CD8-positive, alpha-beta memory T cell (primary cell): Measurements from ENCODE around the gene LAMA2. TPM values are rescaled to one million over a fixed set of nuclear protein-coding genes. Genes with fewer than 3 reads are reported as not detected.

Experiments
- CTCF ChIA-PET: fragments of 350-600 bp; sonication (Branson Sonifier 250); formaldehyde crosslinking; loops from one replicate; lab custom pipeline; 2021; ENCODE audit warnings: antibody characterized with exemption; lab: Charles Lee
- POLR2A ChIA-PET: fragments of 350-600 bp; sonication (Branson Sonifier 250); formaldehyde crosslinking; loops from one replicate; lab custom pipeline; 2021; ENCODE audit warnings: antibody characterized with exemption; lab: Charles Lee
- DNase-seq, 5 donors: peaks; one replicate each; pipeline versions ENCODE4 v3.0.0 to v3.0.0-alpha.2; 2020 to 2022; ENCODE audit warnings: mixed read lengths in 1 of 5
- H3K27ac ChIP-seq: one replicate; pipeline ENCODE4 v1.7.0; 2013; ENCODE audit warnings: low read depth, mild to moderate bottlenecking, low read length, moderate library complexity
- H3K27me3 ChIP-seq: 2 replicates; pipeline ENCODE4 v1.7.0; 2013; ENCODE audit warnings: low read length, mild to moderate bottlenecking; ENCODE audit not compliant: insufficient read depth, poor library complexity, severe bottlenecking
- H3K36me3 ChIP-seq: 2 replicates; pipeline ENCODE4 v1.7.0; 2013; ENCODE audit warnings: mild to moderate bottlenecking, low read length, moderate library complexity; ENCODE audit not compliant: insufficient read depth
- H3K4me1 ChIP-seq: 2 replicates; pipeline ENCODE4 v1.7.0; 2013; ENCODE audit warnings: mild to moderate bottlenecking, low read length, moderate library complexity; ENCODE audit not compliant: insufficient read depth
- H3K4me3 ChIP-seq: 2 replicates; pipeline ENCODE4 v1.7.0; 2013; ENCODE audit warnings: mild to moderate bottlenecking, low read length
- H3K9me3 ChIP-seq: 2 replicates; pipeline ENCODE4 v1.7.0; 2013; ENCODE audit warnings: mild to moderate bottlenecking, low read length
- H3K27ac Mint-ChIP-seq, 8 donors: one replicate each; pipeline ENCODE4 v1.8.0; 2020 to 2021; ENCODE audit warnings: mixed read lengths in 8 of 8, mild to moderate bottlenecking in 6 of 8, inconsistent platforms in 3 of 8, moderate library complexity in 3 of 8
- H3K27me3 Mint-ChIP-seq, 2 donors: one replicate each; pipeline ENCODE4 v1.8.0; 2020 to 2021; ENCODE audit warnings: mixed read lengths in 2 of 2, mild to moderate bottlenecking in 1 of 2, moderate library complexity in 1 of 2
- H3K36me3 Mint-ChIP-seq, 3 donors: one replicate each; pipeline ENCODE4 v1.8.0; 2020 to 2021; ENCODE audit warnings: mixed read lengths in 3 of 3, inconsistent platforms in 1 of 3, mild to moderate bottlenecking in 1 of 3
- H3K4me1 Mint-ChIP-seq, 3 donors: one replicate each; pipeline ENCODE4 v1.8.0; 2020 to 2021; ENCODE audit warnings: mixed read lengths in 3 of 3, inconsistent platforms in 1 of 3, mild to moderate bottlenecking in 1 of 3
- H3K4me3 Mint-ChIP-seq, 7 donors: one replicate each; pipeline ENCODE4 v1.8.0; 2020 to 2021; ENCODE audit warnings: mixed read lengths in 7 of 7, mild to moderate bottlenecking in 6 of 7, moderate library complexity in 4 of 7, inconsistent platforms in 2 of 7
- H3K9me3 Mint-ChIP-seq, 5 donors: one replicate each; pipeline ENCODE4 v1.8.0; 2020 to 2022; ENCODE audit warnings: mixed read lengths in 5 of 5, mild to moderate bottlenecking in 3 of 5, moderate library complexity in 2 of 5, inconsistent platforms in 1 of 5
- polyA plus RNA-seq: library from polyadenylated mRNA; unstranded; fragments of 300-500 nt; fragmentation: Illumina TruSeq; gene quantifications from one replicate; pipeline ENCODE4 v1.2.3, GENCODE V29; 2021
- total RNA-seq, 2 experiments: library from RNA; stranded (reverse); gene quantifications; one replicate each; pipeline ENCODE4 v1.2.3, GENCODE V29; 2021

The LAMA2 gene
- total and polyA plus RNA-seq, 3 experiments from 2014 or later: 0.09 to 0.96 (median 0.45) TPM

- Mint-ChIP-seq H3K9me3 (peaks cover 0 to 4% (median 0%) of the 10 kb centered on the region in 5 donors), H3K27ac (no peak overlapping the region), H3K36me3 (peaks cover 0 to 1% (median 0%) of the 10 kb centered on the region in 3 donors), H3K4me1 (no peaks in the 10 kb centered on the region), H3K27me3 (no peaks in the 10 kb centered on the region), H3K4me3 (no peak overlapping the region)
- no peaks in the 10 kb centered on the region for H3K36me3 ChIP-seq
- H3K4me1 ChIP-seq: no peaks in the 10 kb centered on the region
- no peak overlapping the region for H3K4me3 ChIP-seq
- no peak overlapping the region for H3K27ac ChIP-seq
- ChIA-PET POLR2A (no interaction called here), CTCF (no interaction called here)
- no peaks in the 10 kb centered on the region for H3K9me3 ChIP-seq
- DNase-seq: no peak
- H3K27me3 ChIP-seq: no peaks in the 10 kb centered on the region
Measured at GRCh38 chr6:128990915-128991314, 108.0 kb downstream of the LAMA2 start.

- H3K4me3 Mint-ChIP-seq: no peak overlapping the region
- no peaks in the 10 kb centered on the region for H3K27me3 ChIP-seq
- no peaks in the 10 kb centered on the region for H3K36me3 ChIP-seq
- H3K4me1 ChIP-seq: no peaks in the 10 kb centered on the region
- H3K9me3 Mint-ChIP-seq: peaks cover 0 to 10% (median 6%) of the 10 kb centered on the region in 5 donors
- H3K27me3 Mint-ChIP-seq: no peaks in the 10 kb centered on the region
- H3K27ac ChIP-seq: no peak overlapping the region
- ChIA-PET CTCF (no interaction called here), POLR2A (no interaction called here)
- DNase-seq: no peak
- peaks cover 0 to 5% (median 4%) of the 10 kb centered on the region in 3 donors for H3K36me3 Mint-ChIP-seq
- H3K4me3 ChIP-seq: no peak overlapping the region
- no peaks in the 10 kb centered on the region for H3K9me3 ChIP-seq
- no peaks in the 10 kb centered on the region for H3K4me1 Mint-ChIP-seq
- no peak overlapping the region for H3K27ac Mint-ChIP-seq
Measured at GRCh38 chr6:128993166-128993565, 110.2 kb downstream of the LAMA2 start.

GRCh38 chr6:128997880-128998279 lies 114.9 kb downstream of the LAMA2 start:
- no peaks in the 10 kb centered on the region for H3K27me3 ChIP-seq
- H3K4me1 Mint-ChIP-seq: no peaks in the 10 kb centered on the region
- DNase-seq: no peak
- no peaks in the 10 kb centered on the region for H3K36me3 ChIP-seq
- no peak overlapping the region for H3K4me3 Mint-ChIP-seq
- no peak overlapping the region for H3K27ac ChIP-seq
- H3K9me3 ChIP-seq: no peaks in the 10 kb centered on the region
- H3K27me3 Mint-ChIP-seq: no peaks in the 10 kb centered on the region
- H3K4me1 ChIP-seq: no peaks in the 10 kb centered on the region
- no peak overlapping the region for H3K27ac Mint-ChIP-seq
- no peak overlapping the region for H3K4me3 ChIP-seq
- H3K36me3 Mint-ChIP-seq: peaks cover 0 to 5% (median 4%) of the 10 kb centered on the region in 3 donors
- POLR2A ChIA-PET: no interaction called here
- CTCF ChIA-PET: no interaction called here
- peaks cover 0 to 12% (median 6%) of the 10 kb centered on the region in 5 donors for H3K9me3 Mint-ChIP-seq

- Histone ChIP-seq H3K4me3 (no peak overlapping the region), H3K27me3 (no peaks in the 10 kb centered on the region), H3K36me3 (no peaks in the 10 kb centered on the region), H3K27ac (no peak overlapping the region), H3K9me3 (no peaks in the 10 kb centered on the region), H3K4me1 (no peaks in the 10 kb centered on the region)
- ChIA-PET POLR2A (no interaction called here), CTCF (no interaction called here)
- Mint-ChIP-seq H3K27me3 (peaks cover 0 to 3% of the 10 kb centered on the region in 2 donors), H3K4me3 (no peak overlapping the region), H3K4me1 (no peaks in the 10 kb centered on the region), H3K36me3 (no peaks in the 10 kb centered on the region), H3K27ac (no peak overlapping the region), H3K9me3 (peaks cover 0 to 2% (median 0%) of the 10 kb centered on the region in 5 donors)
- DNase-seq: no peak
Measured at GRCh38 chr6:129006724-129007514, 124.0 kb downstream of the LAMA2 start.

- peaks cover 0 to 3% of the 10 kb centered on the region in 2 donors for H3K27me3 Mint-ChIP-seq
- Histone ChIP-seq H3K27me3 (no peaks in the 10 kb centered on the region), H3K4me3 (no peak overlapping the region), H3K36me3 (no peaks in the 10 kb centered on the region), H3K9me3 (no peaks in the 10 kb centered on the region), H3K4me1 (no peaks in the 10 kb centered on the region), H3K27ac (no peak overlapping the region)
- ChIA-PET CTCF (no interaction called here), POLR2A (no interaction called here)
- H3K9me3 Mint-ChIP-seq: peaks cover 0 to 2% (median 0%) of the 10 kb centered on the region in 5 donors
- DNase-seq: no peak
- no peak overlapping the region for H3K4me3 Mint-ChIP-seq
- H3K27ac Mint-ChIP-seq: no peak overlapping the region
- H3K4me1 Mint-ChIP-seq: no peaks in the 10 kb centered on the region
- H3K36me3 Mint-ChIP-seq: no peaks in the 10 kb centered on the region
Measured at GRCh38 chr6:129007701-129008373, 124.9 kb downstream of the LAMA2 start.

- Mint-ChIP-seq H3K9me3 (peaks cover 0 to 2% (median 0%) of the 10 kb centered on the region in 5 donors), H3K36me3 (no peaks in the 10 kb centered on the region), H3K27me3 (peaks cover 0 to 3% of the 10 kb centered on the region in 2 donors), H3K4me1 (no peaks in the 10 kb centered on the region), H3K27ac (no peak overlapping the region), H3K4me3 (no peak overlapping the region)
- H3K4me3 ChIP-seq: no peak overlapping the region
- CTCF ChIA-PET: no interaction called here
- no peak overlapping the region for H3K27ac ChIP-seq
- no peaks in the 10 kb centered on the region for H3K9me3 ChIP-seq
- no peak for DNase-seq
- H3K27me3 ChIP-seq: no peaks in the 10 kb centered on the region
- POLR2A ChIA-PET: no interaction called here
- H3K4me1 ChIP-seq: no peaks in the 10 kb centered on the region
- no peaks in the 10 kb centered on the region for H3K36me3 ChIP-seq
Measured at GRCh38 chr6:129008591-129008990, 125.7 kb downstream of the LAMA2 start.

- Histone ChIP-seq H3K27ac (no peak overlapping the region), H3K4me1 (no peaks in the 10 kb centered on the region), H3K9me3 (no peaks in the 10 kb centered on the region), H3K36me3 (no peaks in the 10 kb centered on the region), H3K27me3 (no peaks in the 10 kb centered on the region), H3K4me3 (no peak overlapping the region)
- Mint-ChIP-seq H3K36me3 (no peaks in the 10 kb centered on the region), H3K4me1 (no peaks in the 10 kb centered on the region), H3K9me3 (peaks cover 0 to 2% (median 0%) of the 10 kb centered on the region in 5 donors), H3K4me3 (no peak overlapping the region), H3K27ac (no peak overlapping the region), H3K27me3 (peaks cover 0 to 3% of the 10 kb centered on the region in 2 donors)
- POLR2A ChIA-PET: no interaction called here
- DNase-seq: no peak
- CTCF ChIA-PET: no interaction called here
Measured at GRCh38 chr6:129009851-129010250, 126.9 kb downstream of the LAMA2 start.

GRCh38 chr6:129014302-129014701 lies 131.4 kb downstream of the LAMA2 start:
- no peak overlapping the region for H3K4me3 ChIP-seq
- ChIA-PET POLR2A (no interaction called here), CTCF (no interaction called here)
- H3K4me1 Mint-ChIP-seq: no peaks in the 10 kb centered on the region
- no peaks in the 10 kb centered on the region for H3K36me3 Mint-ChIP-seq
- H3K27me3 Mint-ChIP-seq: no peaks in the 10 kb centered on the region
- H3K27ac ChIP-seq: no peak overlapping the region
- H3K27ac Mint-ChIP-seq: no peak overlapping the region
- no peaks in the 10 kb centered on the region for H3K4me1 ChIP-seq
- H3K27me3 ChIP-seq: no peaks in the 10 kb centered on the region
- no peaks in the 10 kb centered on the region for H3K9me3 ChIP-seq
- no peaks in the 10 kb centered on the region for H3K36me3 ChIP-seq
- no peak for DNase-seq
- no peak overlapping the region for H3K4me3 Mint-ChIP-seq
- H3K9me3 Mint-ChIP-seq: peaks cover 0 to 2% (median 0%) of the 10 kb centered on the region in 5 donors
